Ovary (tissue), 3 donors: ENCODE data around the gene ABCC5.

ENCODE experiments used
- EP300 ChIP-seq: sonication (generic); formaldehyde crosslinking; IDR thresholded peaks from one replicate; pipeline ENCODE4 v1.6.1; 2017; ENCODE audit warnings: antibody characterized with exemption
- POLR2A ChIP-seq: fragments of 450-650 bp; IDR thresholded peaks from one replicate; pipeline ENCODE4 v1.6.1; 2017; ENCODE audit warnings: antibody characterized with exemption, mild to moderate bottlenecking, moderate library complexity
- TF ChIP-seq, protein P1 (sequence below), 3 donors: fragments of 450-650 bp in 2 of 3; fragments of 200-600 bp in 1 of 3; IDR thresholded peaks; one replicate each; pipeline versions ENCODE4 v1.5.1 to v1.8.0; 2016 to 2022; ENCODE audit warnings: antibody characterized with exemption in 3 of 3, mild to moderate bottlenecking in 1 of 3
- donor health status: DM: no; HTN: no; CAD: no.

GRCh38 chr3:183873914-183874313 lies 143.8 kb downstream of the ABCC5 start:
- TF ChIP-seq, protein P1, sequence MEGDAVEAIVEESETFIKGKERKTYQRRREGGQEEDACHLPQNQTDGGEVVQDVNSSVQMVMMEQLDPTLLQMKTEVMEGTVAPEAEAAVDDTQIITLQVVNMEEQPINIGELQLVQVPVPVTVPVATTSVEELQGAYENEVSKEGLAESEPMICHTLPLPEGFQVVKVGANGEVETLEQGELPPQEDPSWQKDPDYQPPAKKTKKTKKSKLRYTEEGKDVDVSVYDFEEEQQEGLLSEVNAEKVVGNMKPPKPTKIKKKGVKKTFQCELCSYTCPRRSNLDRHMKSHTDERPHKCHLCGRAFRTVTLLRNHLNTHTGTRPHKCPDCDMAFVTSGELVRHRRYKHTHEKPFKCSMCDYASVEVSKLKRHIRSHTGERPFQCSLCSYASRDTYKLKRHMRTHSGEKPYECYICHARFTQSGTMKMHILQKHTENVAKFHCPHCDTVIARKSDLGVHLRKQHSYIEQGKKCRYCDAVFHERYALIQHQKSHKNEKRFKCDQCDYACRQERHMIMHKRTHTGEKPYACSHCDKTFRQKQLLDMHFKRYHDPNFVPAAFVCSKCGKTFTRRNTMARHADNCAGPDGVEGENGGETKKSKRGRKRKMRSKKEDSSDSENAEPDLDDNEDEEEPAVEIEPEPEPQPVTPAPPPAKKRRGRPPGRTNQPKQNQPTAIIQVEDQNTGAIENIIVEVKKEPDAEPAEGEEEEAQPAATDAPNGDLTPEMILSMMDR (IDR thresholded peaks at IDR 0.05), result no peak
- TF ChIP-seq POLR2A (no peak), EP300 (no peak)
